Panc1 (cell line): ENCODE measurements around the gene OR4M2. TPM values are rescaled to one million over a fixed set of nuclear protein-coding genes. Genes with fewer than 3 reads are reported as not detected.

ENCODE experiments used
- total RNA-seq: library from RNA; stranded (reverse); gene quantifications from one replicate; pipeline ENCODE4 v1.2.1, GENCODE V29; 2021; ENCODE audit not compliant: unreplicated experiment

OR4M2 gene
- total RNA-seq, 1 experiment from 2014 or later, result not detected

Other genes with a start within 250 kb of the OR4M2 start
- gene POTEB, start 202.8 kb upstream of the OR4M2 start, total RNA-seq, result not detected